Right lobe of liver (tissue), 6 donors: ENCODE data around the gene ADPRH. TPM values are rescaled to one million over a fixed set of nuclear protein-coding genes. Genes with fewer than 3 reads are reported as not detected.

Experiments
- ATAC-seq, 4 donors: fragments of 200-7000 bp; cut with Tn5 transposase; one replicate each; pipeline ENCODE4 v1.9.1; 2020; ENCODE audit warnings: mild to moderate bottlenecking in 4 of 4, moderate library complexity in 4 of 4
- DNase-seq, 3 donors: peaks; one replicate each; pipeline ENCODE4 v3.0.0-alpha.2; 2020
- H3K27ac ChIP-seq, 3 donors: fragments of 200-600 bp; one replicate each; pipeline ENCODE4 v1.8.0; 2022
- H3K27me3 ChIP-seq, 2 donors: fragments of 200-600 bp; one replicate each; pipeline ENCODE4 v1.8.0; 2022
- H3K36me3 ChIP-seq, 4 donors: fragments of 200-600 bp; sonication (generic) in 1 of 4; one replicate each; pipeline versions ENCODE4 v1.5.1 to v1.8.0; 2017 to 2022; ENCODE audit warnings: control low read depth in 1 of 4
- H3K4me1 ChIP-seq, 4 donors: fragments of 200-600 bp; sonication (generic) in 1 of 4; one replicate each; pipeline versions ENCODE4 v1.5.1 to v1.8.0; 2017 to 2022; ENCODE audit warnings: control low read depth in 1 of 4
- H3K4me3 ChIP-seq, 3 donors: fragments of 200-600 bp; one replicate each; pipeline ENCODE4 v1.8.0; 2022
- H3K9me3 ChIP-seq, 4 donors: fragments of 200-600 bp; sonication (generic) in 1 of 4; one replicate each; pipeline versions ENCODE4 v1.5.1 to v1.8.0; 2017 to 2022; ENCODE audit warnings: control low read depth in 1 of 4
- POLR2A ChIP-seq: fragments of 450-650 bp; IDR thresholded peaks from one replicate; pipeline ENCODE4 v1.6.1; 2017; ENCODE audit warnings: antibody characterized with exemption, mild to moderate bottlenecking
- WGBS: methylation state at CpG from one replicate; pipeline ENCODE4 v1.1.6; 2018; ENCODE audit warnings: low coverage, low lambda C conversion rate; ENCODE audit not compliant: insufficient coverage; ENCODE audit errors: missing lambda C conversion rate; 5-methylcytosine and 5-hydroxymethylcytosine counted together
- intact Hi-C, 2 donors: fragments of 100-400 bp; cut with DNase I; formaldehyde crosslinking; loops; one replicate each; pipeline versions ENCODE4 v1.11.2 to v1.14.1; 2022
- total RNA-seq, 6 experiments: library from RNA; depleted of rRNA in 2 of 6; stranded (reverse); fragments of >200 nt in 2 of 6; fragmentation: NEBNext Ultra II Directional in 3 of 6; extraction: Animal tissue kit (Norgen Biotek cat#: 25700) in 3 of 6; gene quantifications; one replicate each; pipeline versions ENCODE4 v1.1.0 to v1.2.4, GENCODE V29; 2016 to 2023
- TF ChIP-seq, protein P1 (sequence below), 4 donors: fragments of 200-600 bp in 3 of 4; fragments of 450-650 bp in 1 of 4; IDR thresholded peaks; one replicate each; pipeline versions ENCODE4 v1.5.1 to v1.8.0; 2016 to 2022; ENCODE audit warnings: antibody characterized with exemption in 4 of 4, mild to moderate bottlenecking in 2 of 4
- donor health status: DM: no; HTN: yes; CAD: no.
- donor health status: DM: no; HTN: no; CAD: no.
- donor health status: DM: no; HTN: no; CAD: no.
- donor health status: DM: no; HTN: yes; CAD: no.
- donor health status: DM: no; HTN: yes; CAD: no.

The ADPRH gene
- total RNA-seq, 6 experiments from 2014 or later, result 2.5 to 3.8 (median 2.8) TPM

DNA sequence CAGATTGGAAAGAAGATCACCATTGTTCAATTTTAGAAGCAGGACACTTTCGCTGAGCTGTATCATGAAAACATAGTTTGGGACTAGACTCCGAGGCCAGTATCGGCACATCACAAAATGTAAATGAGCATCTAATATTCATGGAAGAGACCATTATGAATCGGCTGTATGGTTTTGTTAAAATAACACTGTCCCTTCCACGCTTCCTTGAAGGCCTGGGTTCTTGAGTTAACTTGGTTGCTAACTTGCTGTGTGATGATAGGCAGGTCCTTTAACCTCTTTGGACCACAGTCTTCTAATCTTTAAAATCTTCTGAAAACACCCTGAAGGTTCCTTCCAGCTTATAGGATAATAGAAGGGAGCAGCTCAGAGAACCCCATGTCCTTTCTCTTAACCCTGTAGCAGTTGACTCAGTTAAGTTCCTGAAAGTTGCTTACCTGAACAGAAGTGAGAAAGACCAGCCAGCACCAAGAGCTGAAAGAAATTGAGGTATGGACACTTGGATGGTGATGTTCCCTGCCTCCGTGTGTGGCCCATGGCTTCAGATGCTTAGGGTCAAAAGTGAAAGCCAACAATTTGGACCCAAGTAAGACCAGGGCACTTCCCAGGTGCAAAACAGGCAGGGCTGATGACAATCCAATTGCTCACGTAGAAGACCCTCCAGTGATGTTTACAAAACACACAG lies 22.0 kb upstream of the ADPRH start:
- no peak overlapping the region for H3K4me3 ChIP-seq
- TF ChIP-seq POLR2A, result no peak
- TF ChIP-seq, protein P1, sequence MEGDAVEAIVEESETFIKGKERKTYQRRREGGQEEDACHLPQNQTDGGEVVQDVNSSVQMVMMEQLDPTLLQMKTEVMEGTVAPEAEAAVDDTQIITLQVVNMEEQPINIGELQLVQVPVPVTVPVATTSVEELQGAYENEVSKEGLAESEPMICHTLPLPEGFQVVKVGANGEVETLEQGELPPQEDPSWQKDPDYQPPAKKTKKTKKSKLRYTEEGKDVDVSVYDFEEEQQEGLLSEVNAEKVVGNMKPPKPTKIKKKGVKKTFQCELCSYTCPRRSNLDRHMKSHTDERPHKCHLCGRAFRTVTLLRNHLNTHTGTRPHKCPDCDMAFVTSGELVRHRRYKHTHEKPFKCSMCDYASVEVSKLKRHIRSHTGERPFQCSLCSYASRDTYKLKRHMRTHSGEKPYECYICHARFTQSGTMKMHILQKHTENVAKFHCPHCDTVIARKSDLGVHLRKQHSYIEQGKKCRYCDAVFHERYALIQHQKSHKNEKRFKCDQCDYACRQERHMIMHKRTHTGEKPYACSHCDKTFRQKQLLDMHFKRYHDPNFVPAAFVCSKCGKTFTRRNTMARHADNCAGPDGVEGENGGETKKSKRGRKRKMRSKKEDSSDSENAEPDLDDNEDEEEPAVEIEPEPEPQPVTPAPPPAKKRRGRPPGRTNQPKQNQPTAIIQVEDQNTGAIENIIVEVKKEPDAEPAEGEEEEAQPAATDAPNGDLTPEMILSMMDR (IDR thresholded peaks at IDR 0.05), result no peak
- 77% methylated on average over 7 of the region's 7 CpGs for WGBS
- DNase-seq (no peak), ATAC-seq (no peak)
- peaks cover 0 to 5% (median 0%) of the 10 kb centered on the region in 4 donors for H3K4me1 ChIP-seq
- no peak overlapping the region for H3K27ac ChIP-seq
- no peaks in the 10 kb centered on the region for H3K9me3 ChIP-seq
- H3K36me3 ChIP-seq, result no peaks in the 10 kb centered on the region
- H3K27me3 ChIP-seq, result no peaks in the 10 kb centered on the region
- intact Hi-C loops, result no loop called here

DNA sequence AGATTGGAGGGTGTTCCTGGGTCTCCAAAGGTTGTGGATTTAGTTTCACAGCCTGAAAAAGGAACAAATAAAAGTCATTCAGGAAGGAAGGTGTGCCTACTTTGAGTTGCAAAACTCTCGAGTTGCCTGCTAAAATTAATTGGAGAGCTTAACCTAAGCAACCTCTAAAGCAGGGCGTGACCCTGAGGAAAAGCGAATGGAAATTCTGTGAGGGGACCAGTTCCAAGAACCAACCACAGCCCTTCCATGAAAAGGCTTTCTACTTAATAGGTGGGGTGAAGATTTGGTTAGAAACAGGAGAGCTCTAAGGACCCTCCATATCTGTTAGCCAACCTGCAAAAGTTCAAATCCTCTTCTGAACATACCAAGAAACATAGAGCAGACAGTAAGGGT lies 21.4 kb upstream of the ADPRH start:
- Histone ChIP-seq H3K9me3 (no peaks in the 10 kb centered on the region), H3K27ac (no peak overlapping the region), H3K27me3 (no peaks in the 10 kb centered on the region), H3K4me1 (peaks cover 0 to 5% (median 0%) of the 10 kb centered on the region in 4 donors), H3K36me3 (no peaks in the 10 kb centered on the region), H3K4me3 (no peak overlapping the region)
- ATAC-seq (no peak), DNase-seq (no peak)
- TF ChIP-seq, protein P1 (IDR thresholded peaks at IDR 0.05), result no peak
- TF ChIP-seq POLR2A, result no peak
- 71% methylated on average over 3 of the region's 3 CpGs for WGBS
- intact Hi-C loops, result no loop called here

DNA sequence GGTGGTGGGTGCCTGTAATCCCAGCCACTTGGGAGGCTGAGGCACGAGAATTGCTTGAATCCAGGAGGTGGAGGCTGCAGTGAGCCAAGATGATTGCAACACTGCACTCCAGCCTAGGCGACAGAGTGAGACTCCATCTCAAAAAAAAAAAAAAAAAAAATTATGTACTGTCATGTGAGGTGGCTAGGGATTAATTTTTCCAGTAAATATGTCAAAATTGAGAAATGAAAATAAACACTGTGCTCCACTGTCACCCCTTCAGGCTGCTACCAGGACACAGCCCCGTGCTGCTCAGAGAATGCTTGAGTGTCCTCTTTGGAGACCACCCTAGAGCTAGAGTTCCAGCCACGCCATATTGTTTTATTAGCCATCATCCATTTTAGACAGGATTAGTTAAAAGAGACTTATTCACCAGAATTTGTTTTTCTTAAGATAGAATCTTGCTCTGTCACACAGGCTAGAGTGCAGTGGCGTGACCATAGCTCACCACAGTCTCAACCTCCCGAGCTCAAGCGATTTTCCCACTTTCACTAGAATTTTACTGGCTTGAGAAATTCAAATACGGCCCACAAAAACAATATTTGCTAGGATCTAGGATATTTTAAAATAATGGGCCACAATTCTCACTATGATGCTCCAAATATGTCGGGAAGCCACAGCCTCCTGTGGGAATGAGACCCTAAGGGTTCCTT lies 20.5 kb upstream of the ADPRH start:
- no peak for DNase-seq
- Histone ChIP-seq H3K27ac (no peak overlapping the region), H3K4me1 (peaks cover 0 to 5% (median 0%) of the 10 kb centered on the region in 4 donors), H3K27me3 (no peaks in the 10 kb centered on the region), H3K4me3 (no peak overlapping the region), H3K9me3 (no peaks in the 10 kb centered on the region), H3K36me3 (no peaks in the 10 kb centered on the region)
- no peak for TF ChIP-seq POLR2A
- TF ChIP-seq, protein P1 (IDR thresholded peaks at IDR 0.05), result no peak
- ATAC-seq, result no peak
- intact Hi-C loops, result no loop called here
- 77% methylated on average over 9 of the region's 9 CpGs for WGBS

DNA sequence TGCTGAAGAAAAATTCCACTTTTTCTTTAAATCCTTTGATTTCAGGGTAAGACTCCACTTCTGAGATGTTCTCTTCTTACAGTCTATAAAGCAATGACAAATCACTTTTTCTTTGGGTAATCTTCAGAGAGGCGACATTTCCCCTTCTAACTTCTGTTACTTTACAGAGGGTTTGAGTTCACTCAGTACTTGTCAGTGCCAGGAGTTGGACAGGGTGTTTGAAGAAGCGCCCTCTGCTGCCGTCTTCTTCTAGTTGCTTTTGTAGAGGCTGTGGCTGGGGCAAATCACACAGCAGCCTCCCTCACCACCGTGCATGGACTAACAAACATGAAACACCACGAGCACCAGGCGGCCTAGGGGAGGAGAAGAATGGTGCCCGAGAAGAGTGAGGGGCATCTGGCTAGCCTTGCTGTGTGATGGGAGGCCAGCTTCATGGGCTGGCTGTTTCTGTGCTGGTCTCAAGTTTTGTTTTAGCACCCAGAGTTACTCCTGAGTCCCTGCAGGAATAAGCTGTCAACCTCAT lies 19.8 kb upstream of the ADPRH start, which contains the start of gene CD80:
TSS of gene CD80 (minus strand) at position 174 of the 523 bp plus-strand sequence. CDS start 1,886 bp downstream, outside the sequence.
- WGBS, result 11% methylated on average over 5 of the region's 7 CpGs
- intact Hi-C loops, result no loop called here
- ATAC-seq (peak; percentile 90 to 94 (median 92)), DNase-seq (peak in 2 of 3 donors; percentile 52 to 62)
- no peaks in the 10 kb centered on the region for H3K9me3 ChIP-seq
- peaks cover 0 to 5% (median 0%) of the 10 kb centered on the region in 4 donors for H3K4me1 ChIP-seq
- peak; percentile 11 for TF ChIP-seq POLR2A
- TF ChIP-seq, protein P1 (IDR thresholded peaks at IDR 0.05), result peak; percentile 33 to 52 (median 48)
- H3K36me3 ChIP-seq, result no peaks in the 10 kb centered on the region
- H3K27ac ChIP-seq, result no peak within 1 kb of the TSS
- H3K27me3 ChIP-seq, result no peaks in the 10 kb centered on the region
- H3K4me3 ChIP-seq, result no peak within 1 kb of the TSS
